OCI-LY1 (cell line): ENCODE results near the gene GRAMD1A.

Experiments used
- H2AFZ ChIP-seq: fragments of 200-600 bp; sonication (generic), shearing (Covaris generic); 2 replicates; pipeline ENCODE4 v1.6.0; 2014; ENCODE audit warnings: antibody characterized with exemption, mild to moderate bottlenecking, low read length
- H3F3A ChIP-seq: fragments of 200-600 bp; sonication (generic), shearing (Covaris generic); 2 replicates; pipeline ENCODE4 v1.6.0; 2014; ENCODE audit warnings: mild to moderate bottlenecking, antibody characterized with exemption, low read length, moderate library complexity; ENCODE audit not compliant: insufficient read depth
- H3K27ac ChIP-seq: fragments of 200-600 bp; sonication (generic); 2 replicates; pipeline ENCODE4 v1.5.1; 2014; ENCODE audit warnings: low read length, mixed run types, mild to moderate bottlenecking, low read depth; ENCODE audit not compliant: poor library complexity, severe bottlenecking
- H3K27me3 ChIP-seq: fragments of 200-600 bp; sonication (generic); 2 replicates; pipeline ENCODE4 v1.6.0; 2014; ENCODE audit warnings: antibody characterized with exemption, mild to moderate bottlenecking, low read length, moderate library complexity; ENCODE audit not compliant: insufficient read depth
- H3K36me3 ChIP-seq: fragments of 200-600 bp; sonication (generic); 2 replicates; pipeline ENCODE4 v1.6.1; 2014; ENCODE audit warnings: mild to moderate bottlenecking, antibody characterized with exemption, low read length, moderate library complexity, mixed read lengths; ENCODE audit not compliant: insufficient read depth
- H3K4me1 ChIP-seq: fragments of 200-600 bp; sonication (generic); 2 replicates; pipeline ENCODE4 v1.5.1; 2014; ENCODE audit warnings: mild to moderate bottlenecking, low read length, moderate library complexity; ENCODE audit not compliant: insufficient read depth, severe bottlenecking
- H3K4me2 ChIP-seq: fragments of 200-600 bp; sonication (generic), shearing (Covaris generic); 2 replicates; pipeline ENCODE4 v1.6.1; 2014; ENCODE audit warnings: low read length
- H3K4me3 ChIP-seq: fragments of 200-600 bp; sonication (generic); 2 replicates; pipeline ENCODE4 v1.5.1; 2014; ENCODE audit warnings: low read length, low read depth, mild to moderate bottlenecking, mixed read lengths; ENCODE audit not compliant: poor library complexity, severe bottlenecking
- H3K79me2 ChIP-seq: fragments of 200-600 bp; shearing (Covaris generic); 2 replicates; pipeline ENCODE4 v1.6.1; 2016; ENCODE audit warnings: mixed run types, low read length, mixed read lengths; ENCODE audit not compliant: insufficient read depth
- H3K9ac ChIP-seq: fragments of 200-600 bp; sonication (generic), shearing (Covaris generic); 2 replicates; pipeline ENCODE4 v1.6.1; 2014; ENCODE audit warnings: mild to moderate bottlenecking, low read length, mixed read lengths
- H3K9me2 ChIP-seq: fragments of 200-600 bp; sonication (generic), shearing (Covaris generic); 2 replicates; pipeline ENCODE4 v1.6.1; 2014; ENCODE audit warnings: low read depth, mild to moderate bottlenecking, low read length, mixed read lengths
- H3K9me3 ChIP-seq: fragments of 200-600 bp; shearing (Covaris generic); 2 replicates; pipeline ENCODE4 v1.6.1; 2014; ENCODE audit warnings: low read length, mixed read lengths
- H4K20me1 ChIP-seq: fragments of 200-600 bp; sonication (generic), shearing (Covaris generic); 2 replicates; pipeline ENCODE4 v1.6.0; 2016; ENCODE audit warnings: mild to moderate bottlenecking, low read length; ENCODE audit not compliant: insufficient read depth
- EZH2 ChIP-seq: fragments of 200-600 bp; sonication (generic), shearing (Covaris generic); IDR thresholded peaks from 2 replicates; pipeline ENCODE4 v1.8.0; 2017; ENCODE audit warnings: borderline replicate concordance, mixed run types, mild to moderate bottlenecking, antibody characterized with exemption, low read length, moderate library complexity, mixed read lengths
- TF ChIP-seq, protein P1 (sequence below): fragments of 200-600 bp; sonication (generic), shearing (Covaris generic); IDR thresholded peaks from 2 replicates; pipeline ENCODE4 v1.5.1; 2017; ENCODE audit warnings: mild to moderate bottlenecking, antibody characterized with exemption, low read length, moderate library complexity, mixed read lengths

Gene GRAMD1A

GRCh38 chr19:35058370-35058769, 58.2 kb downstream of the GRAMD1A start:
- TF ChIP-seq EZH2: no peak
- TF ChIP-seq, protein P1, sequence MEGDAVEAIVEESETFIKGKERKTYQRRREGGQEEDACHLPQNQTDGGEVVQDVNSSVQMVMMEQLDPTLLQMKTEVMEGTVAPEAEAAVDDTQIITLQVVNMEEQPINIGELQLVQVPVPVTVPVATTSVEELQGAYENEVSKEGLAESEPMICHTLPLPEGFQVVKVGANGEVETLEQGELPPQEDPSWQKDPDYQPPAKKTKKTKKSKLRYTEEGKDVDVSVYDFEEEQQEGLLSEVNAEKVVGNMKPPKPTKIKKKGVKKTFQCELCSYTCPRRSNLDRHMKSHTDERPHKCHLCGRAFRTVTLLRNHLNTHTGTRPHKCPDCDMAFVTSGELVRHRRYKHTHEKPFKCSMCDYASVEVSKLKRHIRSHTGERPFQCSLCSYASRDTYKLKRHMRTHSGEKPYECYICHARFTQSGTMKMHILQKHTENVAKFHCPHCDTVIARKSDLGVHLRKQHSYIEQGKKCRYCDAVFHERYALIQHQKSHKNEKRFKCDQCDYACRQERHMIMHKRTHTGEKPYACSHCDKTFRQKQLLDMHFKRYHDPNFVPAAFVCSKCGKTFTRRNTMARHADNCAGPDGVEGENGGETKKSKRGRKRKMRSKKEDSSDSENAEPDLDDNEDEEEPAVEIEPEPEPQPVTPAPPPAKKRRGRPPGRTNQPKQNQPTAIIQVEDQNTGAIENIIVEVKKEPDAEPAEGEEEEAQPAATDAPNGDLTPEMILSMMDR: no peak
- H3K36me3 ChIP-seq: no peaks in the 10 kb centered on the region
- no peaks in the 10 kb centered on the region for H3K9me3 ChIP-seq
- H3K27me3 ChIP-seq: no peaks in the 10 kb centered on the region
- no peak overlapping the region for H3K27ac ChIP-seq
- H3K79me2 ChIP-seq: no peaks in the 10 kb centered on the region
- no peak overlapping the region for H3K4me3 ChIP-seq
- H3F3A ChIP-seq: no peaks in the 10 kb centered on the region
- H2AFZ ChIP-seq: no peak overlapping the region
- no peak overlapping the region for H3K9ac ChIP-seq
- H3K4me1 ChIP-seq: no peaks in the 10 kb centered on the region
- H3K9me2 ChIP-seq: no peaks in the 10 kb centered on the region
- no peak overlapping the region for H3K4me2 ChIP-seq
- no peaks in the 10 kb centered on the region for H4K20me1 ChIP-seq

DNA sequence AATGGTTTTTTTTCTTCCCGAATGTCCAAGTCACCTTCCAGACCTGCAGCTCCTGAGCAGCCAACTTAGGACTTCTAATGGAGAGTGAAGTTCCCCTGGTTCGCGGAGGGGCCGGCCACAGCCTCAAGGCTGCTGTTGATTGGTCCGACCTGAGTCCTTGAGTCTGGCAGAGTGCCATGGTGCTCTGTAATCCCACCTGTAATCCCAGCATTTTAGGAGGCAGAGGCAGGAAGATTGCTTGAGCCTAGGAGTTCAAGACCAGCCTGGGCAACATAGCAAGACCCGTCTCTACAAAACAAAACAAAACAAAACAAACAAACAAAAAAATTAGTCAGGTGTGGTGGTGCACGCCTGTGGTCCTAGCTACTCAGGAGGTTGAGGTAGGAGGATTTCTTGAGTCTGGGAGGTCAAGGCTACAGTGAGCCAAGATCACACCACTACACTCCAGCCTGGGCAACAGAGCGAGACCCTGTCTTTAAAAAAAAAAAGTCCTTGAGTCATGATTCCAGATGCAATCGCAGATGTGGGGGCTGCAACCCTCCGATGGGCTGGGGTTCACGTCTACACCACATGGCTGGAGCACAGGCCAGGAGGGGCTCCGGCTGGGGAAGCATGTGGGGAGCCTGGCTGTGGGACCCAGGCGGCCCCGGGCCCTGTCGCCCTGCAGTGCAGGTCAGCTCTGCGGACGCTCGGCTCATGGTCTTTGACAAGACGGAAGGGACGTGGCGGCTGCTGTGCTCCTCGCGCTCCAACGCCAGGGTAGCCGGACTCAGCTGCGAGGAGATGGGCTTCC, 59.1 kb downstream of the GRAMD1A start:
- Histone ChIP-seq H3K4me3 (no peak overlapping the region), H3F3A (no peaks in the 10 kb centered on the region), H3K9me3 (no peaks in the 10 kb centered on the region), H3K27ac (no peak overlapping the region), H3K4me2 (no peak overlapping the region), H3K36me3 (no peaks in the 10 kb centered on the region), H3K4me1 (no peaks in the 10 kb centered on the region), H3K27me3 (no peaks in the 10 kb centered on the region), H3K79me2 (no peaks in the 10 kb centered on the region), H3K9me2 (no peaks in the 10 kb centered on the region), H4K20me1 (no peaks in the 10 kb centered on the region), H3K9ac (no peak overlapping the region), H2AFZ (no peak overlapping the region)
- TF ChIP-seq EZH2: no peak
- TF ChIP-seq, protein P1: no peak

GRCh38 chr19:35059799-35060091, 59.6 kb downstream of the GRAMD1A start:
- TF ChIP-seq, protein P1: no peak
- TF ChIP-seq EZH2: no peak
- H3K79me2 ChIP-seq: no peaks in the 10 kb centered on the region
- H3K9me2 ChIP-seq: no peaks in the 10 kb centered on the region
- H3K4me2 ChIP-seq: no peak overlapping the region
- no peaks in the 10 kb centered on the region for H4K20me1 ChIP-seq
- H3K9me3 ChIP-seq: no peaks in the 10 kb centered on the region
- no peaks in the 10 kb centered on the region for H3F3A ChIP-seq
- no peak overlapping the region for H2AFZ ChIP-seq
- no peak overlapping the region for H3K27ac ChIP-seq
- H3K36me3 ChIP-seq: no peaks in the 10 kb centered on the region
- no peak overlapping the region for H3K4me3 ChIP-seq
- no peak overlapping the region for H3K9ac ChIP-seq
- H3K27me3 ChIP-seq: no peaks in the 10 kb centered on the region
- peaks cover 3% of the 10 kb centered on the region for H3K4me1 ChIP-seq
